ENCODE measurements around the gene HEXA. TPM values are rescaled to one million over a fixed set of nuclear protein-coding genes. Genes with fewer than 3 reads are reported as not detected.

HEXA gene
- total RNA-seq, 2 donors from 2014 or later = 79.5 to 89.8 TPM

- ATAC-seq (ENCODE audit: insufficient number of reproducible peaks, low FRiP score, low read depth) (no peak), DNase-seq (ENCODE audit: low spot score) (no peak)
- Histone ChIP-seq H3K4me1 (ENCODE audit: control insufficient read depth in 1 of 2, low read depth in 2 of 2) (no peaks in the 10 kb centered on the region), H3K9me3 (no peaks in the 10 kb centered on the region), H3K27me3 (replicated peaks; ENCODE audit: insufficient read depth) (no peaks in the 10 kb centered on the region), H3K36me3 (peaks cover 19% of the 10 kb centered on the region), H3K27ac (no peak overlapping the region), H3K4me3 (no peak overlapping the region)
- TF ChIP-seq CTCF (IDR thresholded peaks at IDR 0.05) = no peak
Measured at GRCh38 chr15:72341361-72341760, 34.5 kb downstream of the HEXA start.

GRCh38 chr15:72340366-72340765 lies 35.4 kb downstream of the HEXA start:
- H3K4me1 ChIP-seq (ENCODE audit: control insufficient read depth in 1 of 2, low read depth in 2 of 2) = no peaks in the 10 kb centered on the region
- no peak overlapping the region for H3K27ac ChIP-seq
- peaks cover 10% of the 10 kb centered on the region for H3K36me3 ChIP-seq
- DNase-seq (ENCODE audit: low spot score) (no peak), ATAC-seq (ENCODE audit: insufficient number of reproducible peaks, low FRiP score, low read depth) (no peak)
- no peaks in the 10 kb centered on the region for H3K9me3 ChIP-seq
- no peak for TF ChIP-seq CTCF (IDR thresholded peaks at IDR 0.05)
- H3K4me3 ChIP-seq = no peak overlapping the region
- no peaks in the 10 kb centered on the region for H3K27me3 ChIP-seq (replicated peaks; ENCODE audit: insufficient read depth)

GRCh38 chr15:72339777-72340177 lies 36.0 kb downstream of the HEXA start:
- Histone ChIP-seq H3K9me3 (no peaks in the 10 kb centered on the region), H3K4me3 (no peak overlapping the region), H3K27me3 (replicated peaks; ENCODE audit: insufficient read depth) (no peaks in the 10 kb centered on the region), H3K4me1 (ENCODE audit: control insufficient read depth in 1 of 2, low read depth in 2 of 2) (no peaks in the 10 kb centered on the region), H3K36me3 (peaks cover 6% of the 10 kb centered on the region), H3K27ac (no peak overlapping the region)
- no peak for ATAC-seq (ENCODE audit: insufficient number of reproducible peaks, low FRiP score, low read depth)
- no peak for DNase-seq (ENCODE audit: low spot score)
- TF ChIP-seq CTCF (IDR thresholded peaks at IDR 0.05) = no peak

GRCh38 chr15:72338617-72339321 lies 37.0 kb downstream of the HEXA start:
- Histone ChIP-seq H3K27ac (no peak overlapping the region), H3K36me3 (no peaks in the 10 kb centered on the region), H3K27me3 (replicated peaks; ENCODE audit: insufficient read depth) (no peaks in the 10 kb centered on the region), H3K9me3 (no peaks in the 10 kb centered on the region), H3K4me3 (no peak overlapping the region), H3K4me1 (ENCODE audit: control insufficient read depth in 1 of 2, low read depth in 2 of 2) (no peaks in the 10 kb centered on the region)
- DNase-seq (ENCODE audit: low spot score) (no peak), ATAC-seq (ENCODE audit: insufficient number of reproducible peaks, low FRiP score, low read depth) (no peak)
- no peak for TF ChIP-seq CTCF (IDR thresholded peaks at IDR 0.05)

GRCh38 chr15:72338148-72338547 lies 37.7 kb downstream of the HEXA start:
- no peak overlapping the region for H3K4me3 ChIP-seq

More at GRCh38 chr15:72338148-72338547, 37.7 kb downstream of the HEXA start:
- Histone ChIP-seq H3K9me3 (no peaks in the 10 kb centered on the region), H3K27ac (no peak overlapping the region), H3K27me3 (replicated peaks; ENCODE audit: insufficient read depth) (no peaks in the 10 kb centered on the region), H3K36me3 (no peaks in the 10 kb centered on the region), H3K4me1 (ENCODE audit: control insufficient read depth in 1 of 2, low read depth in 2 of 2) (no peaks in the 10 kb centered on the region)
- no peak for TF ChIP-seq CTCF (IDR thresholded peaks at IDR 0.05)
- DNase-seq (ENCODE audit: low spot score) (no peak), ATAC-seq (ENCODE audit: insufficient number of reproducible peaks, low FRiP score, low read depth) (no peak)
